WTC11 (cell line): ENCODE results near the gene ZNF385A. TPM values are rescaled to one million over a fixed set of nuclear protein-coding genes. Genes with fewer than 3 reads are reported as not detected.

Source experiments
- ATAC-seq: fragments of 200-7000 bp; cut with Tn5 transposase; 2 replicates; pipeline ENCODE4 v1.10.0; 2021; ENCODE audit warnings: mild to moderate bottlenecking, moderate library complexity
- CTCF ChIA-PET: fragments of 300-600 bp; sonication (Branson Sonifier 250); formaldehyde crosslinking; loops from one replicate; lab custom pipeline; 2021; ENCODE audit warnings: antibody characterized with exemption; lab: Charles Lee
- POLR2A ChIA-PET: fragments of 350-600 bp; sonication (Branson Sonifier 250); formaldehyde crosslinking; loops from one replicate; lab custom pipeline; 2021; ENCODE audit warnings: antibody characterized with exemption; lab: Charles Lee
- DNase-seq: peaks from one replicate; pipeline ENCODE4 v3.0.0; 2021; ENCODE audit warnings: low spot score
- H3K27ac Mint-ChIP-seq: 2 replicates; pipeline ENCODE4 v1.8.0; 2021; ENCODE audit warnings: mixed read lengths
- H3K27me3 Mint-ChIP-seq: 2 replicates; pipeline ENCODE4 v1.8.0; 2021; ENCODE audit warnings: low read depth, mild to moderate bottlenecking, moderate library complexity, mixed read lengths
- H3K36me3 Mint-ChIP-seq: 2 replicates; pipeline ENCODE4 v1.8.0; 2021; ENCODE audit warnings: mixed read lengths
- H3K4me1 Mint-ChIP-seq: 2 replicates; pipeline ENCODE4 v1.8.0; 2022; ENCODE audit warnings: mixed read lengths
- H3K4me3 Mint-ChIP-seq: 2 replicates; pipeline ENCODE4 v1.8.0; 2021; ENCODE audit warnings: mild to moderate bottlenecking, moderate library complexity, mixed read lengths
- H3K9me3 Mint-ChIP-seq: 2 replicates; pipeline ENCODE4 v1.8.0; 2021; ENCODE audit warnings: mixed read lengths
- AFF4 ChIP-seq: sonication (generic); formaldehyde crosslinking; IDR thresholded peaks from 2 replicates; pipeline ENCODE4 v1.8.1; 2023; ENCODE audit warnings: mild to moderate bottlenecking, missing genetic modification reagents, borderline replicate concordance
- FOXK1 ChIP-seq: sonication (generic); formaldehyde crosslinking; IDR thresholded peaks from 2 replicates; pipeline ENCODE4 v1.8.0; 2022; ENCODE audit warnings: mild to moderate bottlenecking, moderate library complexity, missing genetic modification reagents
- NFYB ChIP-seq: sonication (generic); formaldehyde crosslinking; conservative IDR thresholded peaks from 2 replicates; pipeline ENCODE4 v1.8.0; 2022; ENCODE audit warnings: low read depth, missing genetic modification reagents
- OVOL2 ChIP-seq: fragments of 250-450 bp; sonication (Bioruptor Pico); IDR thresholded peaks from 2 replicates; pipeline ENCODE4 v1.9.0; 2021; ENCODE audit warnings: mild to moderate bottlenecking, borderline replicate concordance
- PRDM15 ChIP-seq: sonication (generic); formaldehyde crosslinking; IDR thresholded peaks from 2 replicates; pipeline ENCODE4 v1.8.0; 2022; ENCODE audit warnings: missing genetic modification reagents
- SP1 ChIP-seq: sonication (generic); formaldehyde crosslinking; conservative IDR thresholded peaks from 2 replicates; pipeline ENCODE4 v1.8.1; 2022; ENCODE audit warnings: missing genetic modification reagents
- USF1 ChIP-seq: sonication (generic); formaldehyde crosslinking; IDR thresholded peaks from 2 replicates; pipeline ENCODE4 v1.8.0; 2022; ENCODE audit warnings: mild to moderate bottlenecking, missing genetic modification reagents
- ZNF423 ChIP-seq: fragments of 250-450 bp; sonication (Bioruptor Pico); IDR thresholded peaks from 2 replicates; pipeline ENCODE4 v2.1.2; 2022; ENCODE audit warnings: mild to moderate bottlenecking, moderate library complexity
- total RNA-seq: library from RNA; stranded (reverse); gene quantifications from 3 replicates; pipeline ENCODE4 v1.2.3, GENCODE V29; 2021
- TF ChIP-seq, protein P1 (sequence below): sonication (generic); formaldehyde crosslinking; IDR thresholded peaks from 2 replicates; pipeline ENCODE4 v1.8.1; 2023; ENCODE audit warnings: mild to moderate bottlenecking, missing genetic modification reagents, moderate library complexity
- TF ChIP-seq, protein P2 (sequence below): fragments of 200-600 bp; IDR thresholded peaks from 2 replicates; pipeline ENCODE4 v1.8.0; 2022; ENCODE audit warnings: antibody characterized with exemption
- TF ChIP-seq, protein P3 (sequence below): sonication (generic); formaldehyde crosslinking; IDR thresholded peaks from 2 replicates; pipeline ENCODE4 v1.8.0; 2023; ENCODE audit warnings: missing genetic modification reagents

Gene ZNF385A
- total RNA-seq, 1 experiment from 2014 or later, result 23.5 TPM

GRCh38 chr12:54324617-54325441 is 59.7 kb downstream of the ZNF385A start, which contains the start of gene COPZ1:
TSS of gene COPZ1 (plus strand) at chr12:54325131. CDS start at chr12:54325164, 33 bp downstream.
- CTCF ChIA-PET, result interaction anchor here (0.6 to 5.8 kb wide), 59 partner anchors 10 to 600 kb away, joined by 3 to 130 read pairs (median 5); partner anchors contain the start of genes CBX5, HNRNPA1, NFE2 and SMUG1
- POLR2A ChIA-PET, result interaction anchor here (0.6 to 2.2 kb wide), 12 partner anchors 10 to 123 kb away, joined by 3 to 21 read pairs (median 3); partner anchors contain the start of genes CBX5 and HNRNPA1
- peak; percentile 97 for ATAC-seq

More at GRCh38 chr12:54324617-54325441, 59.7 kb downstream of the ZNF385A start, which contains the start of gene COPZ1:
- Mint-ChIP-seq H3K4me1 (peaks cover 24% of the 10 kb centered on the region), H3K9me3 (no peaks in the 10 kb centered on the region), H3K27me3 (peaks cover 3% of the 10 kb centered on the region; the same call in 1 of the 2 replicates), H3K36me3 (no peaks in the 10 kb centered on the region), H3K4me3 (peak within 1 kb of the TSS; percentile 100), H3K27ac (peak within 1 kb of the TSS; percentile 98)
- DNase-seq, result peak; percentile 94
- TF ChIP-seq, protein P1, sequence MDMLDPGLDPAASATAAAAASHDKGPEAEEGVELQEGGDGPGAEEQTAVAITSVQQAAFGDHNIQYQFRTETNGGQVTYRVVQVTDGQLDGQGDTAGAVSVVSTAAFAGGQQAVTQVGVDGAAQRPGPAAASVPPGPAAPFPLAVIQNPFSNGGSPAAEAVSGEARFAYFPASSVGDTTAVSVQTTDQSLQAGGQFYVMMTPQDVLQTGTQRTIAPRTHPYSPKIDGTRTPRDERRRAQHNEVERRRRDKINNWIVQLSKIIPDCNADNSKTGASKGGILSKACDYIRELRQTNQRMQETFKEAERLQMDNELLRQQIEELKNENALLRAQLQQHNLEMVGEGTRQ, result peak; percentile 90
- TF ChIP-seq PRDM15 (no peak), ZNF423 (no peak), NFYB (CRISPR knock-in tag) (peak; percentile 91), FOXK1 (CRISPR knock-in tag) (peak; percentile 63; the same call in 1 of the 2 replicates), AFF4 (CRISPR knock-in tag) (no peak), OVOL2 (no peak), USF1 (peak; percentile 86), SP1 (CRISPR knock-in tag) (peak; percentile 78)
- TF ChIP-seq, protein P2, sequence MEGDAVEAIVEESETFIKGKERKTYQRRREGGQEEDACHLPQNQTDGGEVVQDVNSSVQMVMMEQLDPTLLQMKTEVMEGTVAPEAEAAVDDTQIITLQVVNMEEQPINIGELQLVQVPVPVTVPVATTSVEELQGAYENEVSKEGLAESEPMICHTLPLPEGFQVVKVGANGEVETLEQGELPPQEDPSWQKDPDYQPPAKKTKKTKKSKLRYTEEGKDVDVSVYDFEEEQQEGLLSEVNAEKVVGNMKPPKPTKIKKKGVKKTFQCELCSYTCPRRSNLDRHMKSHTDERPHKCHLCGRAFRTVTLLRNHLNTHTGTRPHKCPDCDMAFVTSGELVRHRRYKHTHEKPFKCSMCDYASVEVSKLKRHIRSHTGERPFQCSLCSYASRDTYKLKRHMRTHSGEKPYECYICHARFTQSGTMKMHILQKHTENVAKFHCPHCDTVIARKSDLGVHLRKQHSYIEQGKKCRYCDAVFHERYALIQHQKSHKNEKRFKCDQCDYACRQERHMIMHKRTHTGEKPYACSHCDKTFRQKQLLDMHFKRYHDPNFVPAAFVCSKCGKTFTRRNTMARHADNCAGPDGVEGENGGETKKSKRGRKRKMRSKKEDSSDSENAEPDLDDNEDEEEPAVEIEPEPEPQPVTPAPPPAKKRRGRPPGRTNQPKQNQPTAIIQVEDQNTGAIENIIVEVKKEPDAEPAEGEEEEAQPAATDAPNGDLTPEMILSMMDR, result peak; percentile 84
- TF ChIP-seq, protein P3, sequence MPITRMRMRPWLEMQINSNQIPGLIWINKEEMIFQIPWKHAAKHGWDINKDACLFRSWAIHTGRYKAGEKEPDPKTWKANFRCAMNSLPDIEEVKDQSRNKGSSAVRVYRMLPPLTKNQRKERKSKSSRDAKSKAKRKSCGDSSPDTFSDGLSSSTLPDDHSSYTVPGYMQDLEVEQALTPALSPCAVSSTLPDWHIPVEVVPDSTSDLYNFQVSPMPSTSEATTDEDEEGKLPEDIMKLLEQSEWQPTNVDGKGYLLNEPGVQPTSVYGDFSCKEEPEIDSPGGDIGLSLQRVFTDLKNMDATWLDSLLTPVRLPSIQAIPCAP, result no peak
- TF ChIP-seq, all 79 proteins: peak for 6
